ENCODE data around the gene ANO7.

ANO7 gene

DNA sequence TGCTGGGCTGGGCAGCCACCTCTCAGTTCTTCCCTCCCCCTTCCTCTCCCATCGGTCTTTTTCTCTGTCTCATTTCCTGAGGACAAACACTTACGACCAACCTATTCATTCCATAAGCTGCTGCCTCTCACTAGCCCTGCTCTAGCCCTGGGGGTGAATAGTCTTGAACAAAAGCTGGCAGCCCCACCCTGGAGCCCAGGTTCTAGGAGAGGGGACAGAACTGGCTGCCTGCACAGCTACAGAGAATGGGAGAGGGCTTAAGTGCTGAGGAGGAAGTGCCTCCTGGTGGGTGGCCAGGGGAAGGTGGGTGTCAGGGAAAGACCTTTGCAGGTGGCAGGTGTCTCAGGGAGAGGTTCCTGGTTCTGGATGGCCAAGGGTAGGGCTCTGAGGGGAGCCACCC lies 22.8 kb downstream of the ANO7 start:
- DNase-seq (ENCODE audit: low spot score), result no peak

DNA sequence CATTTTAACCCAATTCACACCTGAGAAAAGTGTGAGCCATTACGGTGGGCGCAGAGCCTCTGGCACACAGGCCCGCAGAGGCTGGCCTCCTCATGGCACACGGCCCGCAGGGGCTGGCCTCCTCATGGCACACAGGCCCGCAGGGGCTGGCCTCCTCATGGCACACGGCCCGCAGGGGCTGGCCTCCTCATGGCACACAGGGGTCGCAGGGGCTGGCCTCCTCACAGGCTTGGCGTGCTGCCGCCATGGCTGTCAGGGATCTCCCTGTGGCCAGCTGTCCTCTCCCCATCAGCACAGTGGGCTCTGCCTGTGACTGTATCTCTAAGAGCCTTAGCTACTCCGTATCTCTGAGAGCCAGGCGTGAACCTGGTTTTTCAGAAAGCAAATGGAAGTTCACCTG lies 24.6 kb downstream of the ANO7 start:
- DNase-seq (ENCODE audit: low spot score), result no peak

DNA sequence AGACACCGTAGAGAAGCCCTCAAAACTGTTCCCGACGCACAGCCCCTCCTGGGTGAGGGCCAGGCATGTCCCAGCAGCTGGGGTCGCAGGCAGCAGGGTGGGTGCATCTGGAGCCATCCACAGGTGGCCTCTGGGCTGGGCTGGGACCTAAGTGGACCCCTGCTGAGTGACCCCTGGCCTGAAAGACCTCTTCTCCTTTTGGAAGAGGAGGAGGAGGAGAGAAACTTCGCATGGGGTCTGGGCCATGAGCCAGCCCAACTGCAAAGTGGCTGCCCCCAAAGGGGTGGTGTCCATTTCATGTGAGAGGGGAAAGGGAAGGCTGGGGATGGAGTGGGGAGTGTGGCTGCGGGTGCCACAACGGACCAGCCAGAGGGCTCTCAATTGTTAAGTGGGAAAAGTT lies 25.1 kb downstream of the ANO7 start:
- DNase-seq (ENCODE audit: low spot score), result no peak

DNA sequence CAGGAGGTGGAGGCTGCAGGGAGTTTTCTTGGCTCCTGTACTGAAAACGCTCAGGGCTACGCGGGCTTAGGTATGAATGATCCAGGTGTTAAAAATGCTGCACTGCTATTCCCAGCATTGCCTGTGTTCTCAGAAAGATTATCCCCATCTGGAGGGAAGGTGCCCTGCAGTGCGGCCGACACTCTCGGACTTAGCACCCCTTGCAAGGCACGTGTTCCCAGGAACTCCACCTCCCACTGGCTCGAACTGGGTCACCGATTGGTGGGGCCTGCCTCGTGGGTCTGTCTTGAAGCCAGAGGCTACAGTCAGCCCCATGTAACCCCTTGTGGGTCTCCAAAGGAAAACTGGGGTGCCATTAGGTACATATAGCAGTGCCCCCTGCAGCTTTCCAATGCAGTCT lies 25.7 kb downstream of the ANO7 start:
- DNase-seq (ENCODE audit: low spot score), result no peak

DNA sequence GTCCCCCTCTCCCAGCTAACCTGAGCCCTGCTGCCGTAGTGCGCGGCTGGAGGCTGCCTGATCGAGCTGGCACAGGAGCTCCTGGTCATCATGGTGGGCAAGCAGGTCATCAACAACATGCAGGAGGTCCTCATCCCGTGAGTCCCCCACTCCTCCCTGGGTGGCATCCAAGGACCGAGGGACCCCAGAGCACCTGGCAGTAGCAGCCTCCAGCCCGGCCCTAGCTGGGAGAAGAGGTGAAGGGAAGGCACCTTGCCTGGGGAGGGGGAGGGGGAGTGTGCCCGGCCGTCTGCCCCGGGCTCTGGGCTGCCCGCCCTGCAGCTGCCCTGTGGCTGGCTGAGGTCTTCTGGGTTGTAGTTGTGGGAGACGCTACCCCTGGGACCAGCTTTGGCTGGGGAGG lies 26.3 kb downstream of the ANO7 start:
- no peak for DNase-seq (ENCODE audit: low spot score)

DNA sequence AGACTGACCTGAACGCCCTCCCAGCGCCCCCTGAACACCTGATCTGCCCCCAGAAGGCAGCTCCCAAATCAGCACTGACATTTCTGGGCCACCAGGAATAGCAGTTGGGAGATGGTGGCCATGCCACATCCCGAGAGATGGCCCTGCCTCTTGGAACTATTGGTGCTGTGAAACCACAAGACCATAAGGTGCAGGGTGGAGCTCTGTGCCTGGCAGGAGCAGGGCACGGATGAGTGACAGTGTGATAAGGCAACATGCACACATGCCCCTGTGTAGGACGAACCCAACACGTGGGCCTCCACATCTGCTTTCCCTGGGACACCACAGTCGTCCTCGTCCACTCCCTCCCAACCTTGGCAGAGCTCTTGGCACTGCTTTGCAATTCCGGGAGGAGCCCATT lies 26.9 kb downstream of the ANO7 start:
- no peak for DNase-seq (ENCODE audit: low spot score)

DNA sequence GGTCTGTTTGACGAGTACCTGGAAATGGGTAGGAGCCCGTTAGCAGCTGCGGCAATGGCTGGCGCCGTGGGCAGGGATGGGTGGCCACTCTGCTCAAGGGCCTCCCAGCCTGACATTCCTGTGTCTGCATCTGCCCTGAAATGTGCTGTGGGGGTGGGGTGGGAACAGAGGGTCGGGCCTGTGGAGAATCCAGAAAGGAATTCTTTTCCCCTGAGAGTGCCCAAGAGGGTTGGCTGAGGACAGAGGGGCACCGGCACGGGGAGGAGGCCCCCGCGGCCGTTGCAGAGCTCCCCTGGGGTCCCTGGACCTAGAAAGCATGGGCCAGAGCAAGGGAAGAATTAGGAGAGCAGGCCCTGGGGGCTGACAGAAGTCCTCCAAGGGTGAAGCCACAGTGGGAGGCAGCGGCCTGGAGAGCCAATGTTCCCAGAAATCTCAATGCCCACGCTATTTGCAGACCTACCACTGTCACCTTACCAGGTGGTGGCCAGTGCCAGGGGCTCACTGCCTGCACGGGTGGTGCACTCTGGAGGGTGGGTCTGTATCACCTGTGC lies 27.8 kb downstream of the ANO7 start:
- no peak for DNase-seq (ENCODE audit: low spot score)

DNA sequence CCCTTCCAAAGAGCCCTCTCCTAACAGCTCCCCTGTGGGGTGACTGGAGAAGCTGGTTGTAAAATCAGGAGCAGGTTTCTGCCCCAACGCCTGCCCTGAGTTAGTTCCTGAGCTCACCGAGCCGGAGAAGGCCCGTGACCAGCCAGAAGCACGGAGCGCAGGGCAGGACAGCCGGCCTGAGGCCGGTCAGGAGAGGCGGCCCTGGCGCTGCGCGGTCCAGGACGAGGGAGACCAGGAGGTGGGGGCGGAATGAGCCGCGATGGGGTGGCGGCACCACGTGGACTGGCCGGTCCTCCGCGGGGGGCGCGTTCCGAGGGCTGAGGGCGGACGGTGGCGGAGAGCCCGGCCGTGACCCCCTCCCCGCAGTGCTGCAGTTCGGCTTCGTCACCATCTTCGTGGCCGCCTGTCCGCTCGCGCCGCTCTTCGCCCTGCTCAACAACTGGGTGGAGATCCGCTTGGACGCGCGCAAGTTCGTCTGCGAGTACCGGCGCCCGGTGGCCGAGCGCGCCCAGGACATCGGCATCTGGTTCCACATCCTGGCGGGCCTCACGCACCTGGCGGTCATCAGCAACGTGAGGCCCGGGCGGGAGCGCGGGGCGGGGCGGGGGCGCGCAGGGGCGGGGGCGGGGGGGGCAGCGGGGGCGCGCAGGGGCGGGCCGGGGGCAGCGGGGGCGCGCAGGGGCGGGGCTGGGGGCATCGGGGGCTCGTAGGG lies 29.0 kb downstream of the ANO7 start:
- DNase-seq (ENCODE audit: low spot score), result peak; percentile 85

DNA sequence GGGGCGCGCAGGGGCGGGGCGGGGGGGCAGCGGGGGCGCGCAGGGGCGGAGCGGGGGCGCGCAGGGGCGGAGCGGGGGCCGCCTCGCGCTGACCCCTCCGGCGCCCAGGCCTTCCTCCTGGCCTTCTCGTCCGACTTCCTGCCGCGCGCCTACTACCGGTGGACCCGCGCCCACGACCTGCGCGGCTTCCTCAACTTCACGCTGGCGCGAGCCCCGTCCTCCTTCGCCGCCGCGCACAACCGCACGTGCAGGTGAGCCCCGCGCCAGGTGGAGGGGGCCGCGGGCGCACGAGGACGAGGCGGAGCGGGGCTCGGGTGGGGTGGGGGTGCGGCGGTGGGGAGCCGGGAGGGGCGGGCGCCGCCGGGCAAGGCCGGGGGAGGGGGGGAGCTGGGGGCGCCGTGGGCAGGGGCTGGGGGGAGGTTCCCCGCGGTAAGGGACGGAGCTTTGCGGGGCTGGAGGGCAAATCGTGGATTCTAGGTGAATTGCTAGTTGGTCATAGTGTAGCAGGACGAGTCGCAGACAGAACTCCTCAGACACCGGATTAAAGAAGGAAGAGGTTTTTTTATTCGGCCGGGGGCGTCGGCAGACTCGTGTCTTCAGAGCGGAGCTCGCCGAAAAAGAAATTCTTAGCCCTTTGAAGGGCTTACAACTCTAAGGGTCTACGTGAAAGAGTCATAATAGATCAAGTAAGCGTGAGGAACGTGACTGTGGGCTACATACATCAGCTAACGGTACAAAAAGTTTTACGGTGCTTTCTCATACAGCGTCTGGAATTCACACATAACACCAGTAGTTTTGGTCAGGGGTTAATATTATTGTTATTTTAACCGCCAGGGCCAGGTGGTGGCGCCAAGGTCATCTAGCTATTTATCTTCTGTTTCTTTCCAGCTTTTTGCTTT lies 29.9 kb downstream of the ANO7 start:
- DNase-seq (ENCODE audit: low spot score), result no peak

DNA sequence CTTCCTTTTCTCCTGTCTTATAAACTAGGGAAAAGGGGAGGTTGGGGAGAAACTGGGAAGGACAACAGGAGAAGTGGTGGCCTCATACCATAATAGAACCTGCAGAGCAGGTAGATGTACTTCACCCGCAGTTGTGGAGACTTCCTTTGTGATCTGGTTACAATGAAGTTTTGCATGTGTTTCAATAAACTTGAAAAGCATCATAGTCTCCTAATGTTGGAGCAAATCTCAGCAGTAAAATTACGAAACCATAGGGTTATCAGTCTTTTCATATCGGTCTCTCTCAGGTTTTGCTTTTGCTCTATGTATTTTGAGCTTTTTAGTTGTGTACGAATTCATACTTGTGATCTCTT lies 30.5 kb downstream of the ANO7 start:
- no peak for DNase-seq (ENCODE audit: low spot score)

DNA sequence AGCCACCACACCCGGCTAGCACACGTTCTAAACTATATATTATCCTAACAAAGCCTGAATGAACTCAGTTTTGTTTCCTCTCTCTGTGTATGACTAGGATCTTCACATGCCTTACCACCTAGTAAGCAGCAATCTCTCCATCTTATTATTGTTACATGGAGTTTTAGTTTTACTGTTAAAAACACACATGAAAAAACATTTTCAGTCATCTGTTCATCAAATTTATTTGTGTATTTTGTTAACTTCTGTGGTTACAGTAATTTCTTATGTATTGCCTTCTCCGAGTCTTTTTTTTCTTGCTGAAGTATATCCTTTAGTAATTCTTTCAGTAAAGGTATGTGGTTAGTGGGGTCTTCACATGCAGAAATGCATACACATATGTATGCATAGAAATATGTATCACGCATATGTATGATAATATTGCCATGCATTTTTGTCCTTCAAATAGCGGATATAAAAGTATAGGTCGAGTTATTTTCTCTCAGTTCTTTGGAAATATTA lies 31.4 kb downstream of the ANO7 start:
- DNase-seq (ENCODE audit: low spot score), result no peak

DNA sequence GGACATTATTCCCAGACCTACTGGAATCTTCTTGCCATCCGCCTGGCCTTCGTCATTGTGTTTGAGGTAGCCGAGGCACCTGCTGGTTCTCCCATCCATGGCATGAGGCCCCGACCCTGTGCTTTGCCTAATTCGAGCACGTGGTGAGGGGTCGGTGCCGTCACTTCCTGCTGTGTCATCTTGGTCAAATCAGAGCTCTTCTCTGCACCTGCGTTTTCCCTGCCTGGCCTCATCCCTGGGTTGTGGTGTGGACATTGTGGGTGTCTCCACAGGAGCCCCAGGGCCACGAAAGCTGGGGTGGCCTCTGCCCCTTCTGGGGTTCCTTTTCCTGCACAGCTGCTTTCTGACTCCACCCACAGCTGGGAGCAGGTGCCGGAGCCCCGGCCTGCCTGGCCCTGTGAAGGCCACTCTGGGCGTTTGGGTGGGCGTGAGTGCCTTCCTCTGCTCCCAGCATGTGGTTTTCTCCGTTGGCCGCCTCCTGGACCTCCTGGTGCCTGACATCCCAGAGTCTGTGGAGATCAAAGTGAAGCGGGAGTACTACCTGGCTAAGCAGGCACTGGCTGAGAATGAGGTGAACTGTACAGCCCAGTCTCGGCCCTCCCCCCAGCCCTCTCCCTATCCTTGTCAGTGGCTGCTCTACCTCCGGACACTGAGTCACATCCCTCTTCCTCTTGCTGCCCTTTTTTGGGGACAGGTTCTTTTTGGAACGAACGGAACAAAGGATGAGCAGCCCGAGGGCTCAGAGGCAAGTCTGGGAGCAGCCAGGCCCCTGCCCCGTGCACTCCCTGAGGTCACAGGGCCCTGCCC lies 34.9 kb downstream of the ANO7 start:
- no peak for DNase-seq (ENCODE audit: low spot score)

DNA sequence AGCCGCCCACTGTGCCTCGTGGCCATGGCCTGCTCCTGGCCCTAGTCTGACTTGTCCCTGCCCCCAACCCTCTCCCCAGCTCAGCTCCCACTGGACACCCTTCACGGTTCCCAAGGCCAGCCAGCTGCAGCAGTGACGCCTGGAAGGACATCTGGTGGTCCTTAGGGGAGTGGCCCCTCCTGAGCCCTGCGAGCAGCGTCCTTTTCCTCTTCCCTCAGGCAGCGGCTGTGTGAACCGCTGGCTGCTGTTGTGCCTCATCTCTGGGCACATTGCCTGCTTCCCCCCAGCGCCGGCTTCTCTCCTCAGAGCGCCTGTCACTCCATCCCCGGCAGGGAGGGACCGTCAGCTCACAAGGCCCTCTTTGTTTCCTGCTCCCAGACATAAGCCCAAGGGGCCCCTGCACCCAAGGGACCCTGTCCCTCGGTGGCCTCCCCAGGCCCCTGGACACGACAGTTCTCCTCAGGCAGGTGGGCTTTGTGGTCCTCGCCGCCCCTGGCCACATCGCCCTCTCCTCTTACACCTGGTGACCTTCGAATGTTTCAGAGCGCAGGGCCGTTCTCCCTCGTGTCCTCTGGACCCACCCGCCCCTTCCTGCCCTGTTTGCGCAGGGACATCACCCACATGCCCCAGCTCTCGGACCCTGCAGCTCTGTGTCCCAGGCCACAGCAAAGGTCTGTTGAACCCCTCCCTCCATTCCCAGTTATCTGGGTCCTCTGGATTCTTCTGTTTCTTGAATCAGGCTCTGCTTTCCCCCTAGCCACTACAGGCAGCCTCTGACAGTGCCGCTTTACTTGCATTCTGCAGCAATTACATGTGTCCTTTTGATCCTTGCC lies 35.8 kb downstream of the ANO7 start:
- DNase-seq (ENCODE audit: low spot score), result no peak

DNA sequence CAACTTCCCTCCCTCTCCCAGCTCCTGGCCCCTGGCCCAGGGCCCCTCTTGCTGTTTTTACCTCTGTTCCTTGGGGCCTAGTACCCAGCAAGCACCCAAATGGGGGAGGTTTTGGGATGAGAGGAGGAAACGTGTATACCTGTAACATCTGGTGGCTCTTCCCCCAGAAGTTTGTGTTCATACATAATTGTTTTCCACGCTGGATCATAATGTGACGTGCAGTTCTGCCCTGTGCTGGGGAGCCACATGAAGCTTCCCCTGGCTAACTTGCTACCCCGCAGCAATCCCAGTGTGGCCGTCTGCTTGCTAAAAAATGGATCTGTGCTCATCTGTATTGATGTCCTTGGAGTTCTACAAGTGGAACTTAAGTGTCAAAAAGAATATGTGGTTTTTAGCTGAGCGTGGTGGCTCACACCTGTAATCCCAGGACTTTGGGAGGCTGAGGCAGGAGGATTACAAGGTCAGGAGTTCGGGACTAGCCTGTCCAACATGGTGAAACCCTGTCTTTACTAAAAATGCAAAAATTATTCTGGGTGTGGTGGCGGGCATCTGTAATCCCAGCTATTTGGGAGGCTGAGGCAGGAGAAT lies 36.5 kb downstream of the ANO7 start:
- no peak for DNase-seq (ENCODE audit: low spot score)

DNA sequence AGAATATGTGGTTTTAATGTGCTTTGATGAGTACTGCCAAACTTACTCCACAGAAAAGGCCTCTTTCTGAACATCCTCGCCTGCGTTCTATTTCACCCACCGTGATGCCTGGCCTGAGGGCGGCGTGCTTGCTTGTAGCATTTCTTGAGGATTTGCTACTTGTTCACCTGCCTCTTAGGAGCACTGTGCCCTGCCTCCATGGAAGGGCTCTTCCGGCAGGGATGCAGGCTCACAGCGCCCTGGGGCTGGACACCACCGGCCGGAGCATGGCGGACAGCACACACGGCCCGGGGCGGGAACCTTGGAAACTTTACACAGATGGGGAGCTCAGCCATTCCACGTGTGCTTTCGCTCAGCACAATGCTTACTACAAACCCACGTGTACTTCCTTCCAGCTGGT lies 37.1 kb downstream of the ANO7 start:
- no peak for DNase-seq (ENCODE audit: low spot score)

DNA sequence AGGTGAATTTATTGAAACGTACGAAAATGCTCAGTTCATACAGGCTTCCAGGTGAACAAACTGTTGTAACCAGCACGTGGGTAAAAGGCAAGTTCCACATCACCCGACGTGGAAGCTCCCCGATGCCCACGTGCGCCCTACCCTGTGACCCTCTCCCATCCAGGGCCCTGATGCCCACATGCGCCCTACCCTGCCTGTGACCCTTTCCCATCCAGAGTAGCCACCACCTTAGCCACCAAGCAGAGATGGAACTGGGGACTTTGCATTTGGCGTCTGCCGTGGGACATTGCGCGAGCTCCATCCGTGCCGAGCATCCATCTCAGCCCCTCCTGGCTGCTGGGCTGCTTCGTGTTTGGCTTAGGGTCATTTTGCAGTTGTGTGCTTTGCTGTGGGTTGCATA lies 37.5 kb downstream of the ANO7 start:
- no peak for DNase-seq (ENCODE audit: low spot score)

DNA sequence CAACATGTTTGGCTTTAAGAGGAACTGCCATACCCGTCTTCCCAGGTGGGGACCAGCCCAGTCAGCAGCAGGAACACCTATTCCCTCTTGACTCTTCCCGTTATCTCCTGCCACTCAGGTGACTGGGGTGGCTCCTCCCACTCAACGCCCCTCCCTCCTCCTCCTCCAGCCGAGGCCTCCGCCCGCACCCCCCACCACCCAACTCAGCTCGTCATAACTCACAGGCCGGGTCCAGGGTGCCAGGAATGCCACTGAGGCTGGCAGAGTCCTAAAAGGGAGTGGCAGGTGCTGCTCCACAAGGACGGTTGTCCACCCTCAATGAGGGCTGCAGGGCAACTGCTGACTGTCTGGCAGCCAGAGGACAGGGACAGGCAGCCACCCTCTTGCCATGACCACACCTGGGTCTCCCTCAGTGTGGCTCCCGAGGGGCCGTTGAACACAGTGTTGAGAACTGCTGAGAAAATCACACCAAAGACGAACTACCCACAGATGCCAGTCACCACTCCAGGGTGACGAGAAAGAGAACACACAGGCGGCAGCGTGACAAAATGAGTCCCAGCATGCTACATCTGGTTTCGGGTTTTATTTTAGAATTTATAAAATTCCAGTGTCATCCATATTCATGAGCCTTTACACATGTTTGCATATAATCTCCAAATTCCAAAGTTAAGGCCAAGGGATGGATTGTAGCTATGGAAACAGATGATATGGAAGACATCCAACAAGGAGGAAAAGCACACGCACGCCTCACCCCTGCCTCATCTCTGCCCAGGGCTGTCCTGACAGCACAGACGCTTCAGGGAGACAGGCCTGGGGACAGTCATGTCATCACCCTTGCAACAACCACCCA lies 38.5 kb downstream of the ANO7 start:
- DNase-seq (ENCODE audit: low spot score), result no peak

DNA sequence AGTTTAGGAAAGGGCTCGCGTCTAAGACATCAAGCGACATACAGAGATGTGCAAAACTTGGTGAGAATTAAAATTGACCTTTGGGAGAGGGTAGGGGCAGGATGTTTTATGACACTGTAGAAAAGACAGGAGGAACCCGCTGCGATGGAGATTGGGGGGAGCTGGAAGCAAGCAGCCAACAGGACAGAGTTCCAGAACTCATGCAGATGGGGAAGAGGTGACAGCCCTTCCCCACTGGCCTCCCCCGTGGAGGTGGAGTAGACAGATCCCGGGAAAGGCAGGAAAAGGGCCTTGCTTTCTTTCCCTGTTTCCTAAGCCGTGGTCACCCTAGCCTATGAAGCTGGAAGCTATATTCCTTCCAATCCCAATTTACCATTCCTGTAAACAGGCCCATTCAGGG lies 39.1 kb downstream of the ANO7 start:
- DNase-seq (ENCODE audit: low spot score), result no peak

DNA sequence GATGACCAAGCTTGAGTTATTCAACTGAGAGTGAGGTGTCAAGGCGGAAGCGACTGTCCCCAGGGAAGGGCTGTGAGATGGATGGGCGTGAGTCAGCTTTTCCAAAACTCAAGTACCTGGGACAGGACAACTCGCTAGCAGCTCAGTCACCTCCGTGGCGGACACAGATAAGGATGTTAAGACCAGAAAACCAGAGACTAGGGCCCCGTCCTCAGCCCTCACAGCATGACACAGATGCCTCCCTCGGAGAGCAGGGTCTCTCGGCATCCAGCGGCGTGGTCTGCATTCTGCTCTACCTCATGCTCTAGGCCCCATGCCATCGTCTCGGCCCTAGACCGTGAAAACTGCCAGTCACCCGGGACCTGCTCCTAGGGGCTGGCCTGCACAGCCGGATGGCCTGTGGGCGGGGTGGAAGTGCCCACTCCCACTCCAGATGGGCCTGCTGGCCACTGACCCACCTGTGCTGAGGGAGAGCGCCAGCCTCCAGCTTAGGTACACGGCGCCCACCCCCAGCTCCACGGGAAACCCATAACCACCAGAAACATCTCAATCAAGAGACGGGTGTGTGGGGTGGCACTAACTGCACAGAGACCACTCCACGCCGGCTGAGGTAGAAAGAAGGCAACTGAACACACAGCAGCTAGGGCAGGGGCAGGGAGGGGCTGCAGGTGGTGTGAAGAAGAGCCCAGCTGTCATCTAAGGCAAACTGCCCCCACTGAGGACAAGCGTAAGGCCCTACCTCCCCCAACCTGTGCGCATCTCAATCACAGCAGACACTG lies 39.8 kb downstream of the ANO7 start:
- no peak for DNase-seq (ENCODE audit: low spot score)
